Transverse colon (tissue), 4 donors: Measurements from ENCODE around the gene CACNA2D1.

ENCODE experiments used
- EP300 ChIP-seq: sonication (generic); formaldehyde crosslinking; IDR thresholded peaks from one replicate; pipeline ENCODE4 v1.6.1; 2017; ENCODE audit warnings: antibody characterized with exemption, low read depth
- POLR2A ChIP-seq: fragments of 450-650 bp; IDR thresholded peaks from one replicate; pipeline ENCODE4 v1.6.1; 2016; ENCODE audit warnings: antibody characterized with exemption, mild to moderate bottlenecking, moderate library complexity
- POLR2AphosphoS5 ChIP-seq, 3 donors: sonication (generic); formaldehyde crosslinking; IDR thresholded peaks; one replicate each; pipeline ENCODE4 v1.6.1; 2016; ENCODE audit warnings: antibody characterized with exemption in 3 of 3
- TF ChIP-seq, protein P1 (sequence below), 5 experiments: fragments of 200-600 bp in 3 of 5; fragments of 450-650 bp in 2 of 5; sonication (generic) in 3 of 5; IDR thresholded peaks; 1 replicate in 2 of 5; 2 replicates in 3 of 5; pipeline ENCODE4 v1.5.1; 2016 to 2017; ENCODE audit warnings: antibody characterized with exemption in 5 of 5, inconsistent platforms in 3 of 5, mild to moderate bottlenecking in 2 of 5, moderate library complexity in 1 of 5

DNA sequence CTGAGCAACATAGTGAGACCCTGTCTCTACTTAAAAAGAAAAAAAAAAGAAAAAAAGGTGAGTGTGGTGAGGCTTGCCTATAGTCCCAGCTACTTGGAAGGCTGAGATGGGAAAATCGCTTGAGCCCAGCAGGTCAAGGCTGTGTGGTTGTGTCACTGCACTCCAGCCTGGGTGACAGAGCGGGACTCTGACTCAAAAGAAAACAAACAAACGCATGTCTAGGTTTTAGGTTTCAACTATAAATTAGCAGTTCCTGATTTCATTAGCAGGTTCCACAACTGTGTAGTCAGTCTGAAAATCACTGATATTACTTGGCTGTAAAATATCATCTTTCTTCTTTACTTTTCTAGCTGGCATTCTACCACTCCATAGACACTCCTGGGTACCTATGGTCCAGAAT is 518.0 kb downstream of the CACNA2D1 start:
- TF ChIP-seq, protein P1, sequence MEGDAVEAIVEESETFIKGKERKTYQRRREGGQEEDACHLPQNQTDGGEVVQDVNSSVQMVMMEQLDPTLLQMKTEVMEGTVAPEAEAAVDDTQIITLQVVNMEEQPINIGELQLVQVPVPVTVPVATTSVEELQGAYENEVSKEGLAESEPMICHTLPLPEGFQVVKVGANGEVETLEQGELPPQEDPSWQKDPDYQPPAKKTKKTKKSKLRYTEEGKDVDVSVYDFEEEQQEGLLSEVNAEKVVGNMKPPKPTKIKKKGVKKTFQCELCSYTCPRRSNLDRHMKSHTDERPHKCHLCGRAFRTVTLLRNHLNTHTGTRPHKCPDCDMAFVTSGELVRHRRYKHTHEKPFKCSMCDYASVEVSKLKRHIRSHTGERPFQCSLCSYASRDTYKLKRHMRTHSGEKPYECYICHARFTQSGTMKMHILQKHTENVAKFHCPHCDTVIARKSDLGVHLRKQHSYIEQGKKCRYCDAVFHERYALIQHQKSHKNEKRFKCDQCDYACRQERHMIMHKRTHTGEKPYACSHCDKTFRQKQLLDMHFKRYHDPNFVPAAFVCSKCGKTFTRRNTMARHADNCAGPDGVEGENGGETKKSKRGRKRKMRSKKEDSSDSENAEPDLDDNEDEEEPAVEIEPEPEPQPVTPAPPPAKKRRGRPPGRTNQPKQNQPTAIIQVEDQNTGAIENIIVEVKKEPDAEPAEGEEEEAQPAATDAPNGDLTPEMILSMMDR (IDR thresholded peaks at IDR 0.05): no peak
- TF ChIP-seq POLR2AphosphoS5 (IDR thresholded peaks at IDR 0.05) (no peak), POLR2A (no peak), EP300 (no peak)
